Ammon's horn (tissue), 1 donor: ENCODE measurements around the gene FGF22.
A peak's percentile ranks its signal among the peaks of the same experiment; 100 is the strongest.
"Not testable (repeated sequence)": the region's sequence is repeated elsewhere in the genome, so short reads cannot be mapped to it uniquely, and the experiment has no call there.

Experiments used
- DNase-seq: peaks from one replicate; pipeline ENCODE4 v3.0.0-alpha.2; 2016; ENCODE audit warnings: low spot score

The FGF22 gene

GRCh38 chr19:639253-640160 is at the start of gene FGF22:
TSS of gene FGF22 (plus strand) at chr19:639879. CDS start at chr19:639926, 47 bp downstream.
- DNase-seq, result peak; percentile 91

GRCh38 chr19:590396-590745 is 49.3 kb upstream of the FGF22 start:
- no peak for DNase-seq

- DNase-seq, result no peak
Observed at GRCh38 chr19:590750-591098, 49.0 kb upstream of the FGF22 start.

- no peak for DNase-seq
Observed at GRCh38 chr19:591099-591958, 48.4 kb upstream of the FGF22 start.

GRCh38 chr19:592101-592500 is 47.6 kb upstream of the FGF22 start:
- no peak for DNase-seq

- no peak for DNase-seq
Observed at GRCh38 chr19:593055-593454, 46.6 kb upstream of the FGF22 start.

GRCh38 chr19:593505-593904 is 46.2 kb upstream of the FGF22 start:
- no peak for DNase-seq

GRCh38 chr19:594265-594870 is 45.3 kb upstream of the FGF22 start:
- no peak for DNase-seq

GRCh38 chr19:595326-596262 is 44.1 kb upstream of the FGF22 start:
- no peak for DNase-seq

GRCh38 chr19:596263-596655 is 43.4 kb upstream of the FGF22 start:
- no peak for DNase-seq

GRCh38 chr19:597406-598315 is 42.0 kb upstream of the FGF22 start:
- DNase-seq, result no peak

GRCh38 chr19:601310-601709 is 38.4 kb upstream of the FGF22 start:
- DNase-seq, result no peak

- DNase-seq, result no peak
Observed at GRCh38 chr19:601790-602189, 37.9 kb upstream of the FGF22 start.

GRCh38 chr19:602391-603301 is 37.0 kb upstream of the FGF22 start:
- DNase-seq, result no peak

- not testable (repeated sequence) for DNase-seq
Observed at GRCh38 chr19:603302-603639, 36.4 kb upstream of the FGF22 start.

GRCh38 chr19:603779-604178 is 35.9 kb upstream of the FGF22 start:
- DNase-seq, result not testable (repeated sequence)

- no peak for DNase-seq
Observed at GRCh38 chr19:604355-604754, 35.3 kb upstream of the FGF22 start.

GRCh38 chr19:605061-605971 is 34.4 kb upstream of the FGF22 start:
- DNase-seq, result not testable (repeated sequence)
